MG63 (cell line): ENCODE data around the gene DPH6. TPM values are rescaled to one million over a fixed set of nuclear protein-coding genes. Genes with fewer than 3 reads are reported as not detected.

Experiments used
- DNase-seq: peaks from one replicate; pipeline ENCODE4 v3.0.0-alpha.2; 2020
- H3K27me3 ChIP-seq: fragments of 250-450 bp; sonication (Bioruptor Pico); 2 replicates; pipeline ENCODE4 v1.5.1; 2020; ENCODE audit warnings: mild to moderate bottlenecking, moderate library complexity
- H3K36me3 ChIP-seq: fragments of 250-450 bp; sonication (Bioruptor Pico); 2 replicates; pipeline ENCODE4 v1.5.1; 2020; ENCODE audit warnings: mild to moderate bottlenecking, moderate library complexity
- H3K4me3 ChIP-seq: fragments of 250-450 bp; sonication (Bioruptor Pico); 2 replicates; pipeline ENCODE4 v1.5.1; 2020; ENCODE audit warnings: mild to moderate bottlenecking, moderate library complexity
- H3K9me3 ChIP-seq: fragments of 250-450 bp; sonication (Bioruptor Pico); 2 replicates; pipeline ENCODE4 v1.5.1; 2020; ENCODE audit warnings: mild to moderate bottlenecking, moderate library complexity
- total RNA-seq: library from RNA; depleted of rRNA; stranded (reverse); fragments of >200 nt; shearing (Covaris generic); gene quantifications from 2 replicates; pipeline ENCODE4 v1.2.3, GENCODE V29; 2014; ENCODE audit warnings: low replicate concordance

The DPH6 gene
- total RNA-seq, 1 experiment from 2014 or later, result 23.2 TPM

- no peak for DNase-seq
- Histone ChIP-seq H3K27me3 (no peaks in the 10 kb centered on the region), H3K36me3 (no peaks in the 10 kb centered on the region)
These were observed 2.5 kb upstream of the DPH6 start for GRCh38 chr15:35548435-35548834.

GRCh38 chr15:35547775-35548364 lies 1.9 kb upstream of the DPH6 start:
- H3K9me3 ChIP-seq, result no peaks in the 10 kb centered on the region
- H3K27me3 ChIP-seq, result no peaks in the 10 kb centered on the region
- no peaks in the 10 kb centered on the region for H3K36me3 ChIP-seq
- no peak overlapping the region for H3K4me3 ChIP-seq
- no peak for DNase-seq

More at GRCh38 chr15:35548435-35548834, 2.5 kb upstream of the DPH6 start:
- no peaks in the 10 kb centered on the region for H3K9me3 ChIP-seq
- H3K4me3 ChIP-seq, result no peak overlapping the region

- H3K4me3 ChIP-seq, result peak overlapping the region; percentile 81
- no peaks in the 10 kb centered on the region for H3K36me3 ChIP-seq
- no peaks in the 10 kb centered on the region for H3K27me3 ChIP-seq
- peak; percentile 1 for DNase-seq
- no peaks in the 10 kb centered on the region for H3K9me3 ChIP-seq
These were observed 781 bp upstream of the DPH6 start for GRCh38 chr15:35546511-35547381.

- Histone ChIP-seq H3K9me3 (no peaks in the 10 kb centered on the region), H3K36me3 (no peaks in the 10 kb centered on the region), H3K4me3 (peak overlapping the region; percentile 81), H3K27me3 (no peaks in the 10 kb centered on the region)
- peak; percentile 57 for DNase-seq
These were observed 595 bp downstream of the DPH6 start for GRCh38 chr15:35545316-35545823.

- Histone ChIP-seq H3K27me3 (no peaks in the 10 kb centered on the region), H3K9me3 (no peaks in the 10 kb centered on the region), H3K4me3 (no peak overlapping the region), H3K36me3 (no peaks in the 10 kb centered on the region; the same call in 1 of the 2 replicates)
- no peak for DNase-seq
These were observed 5.1 kb downstream of the DPH6 start for GRCh38 chr15:35540885-35541284.

GRCh38 chr15:35540021-35540420 lies 5.9 kb downstream of the DPH6 start:
- no peaks in the 10 kb centered on the region for H3K27me3 ChIP-seq
- no peaks in the 10 kb centered on the region for H3K9me3 ChIP-seq
- DNase-seq, result no peak
- no peaks in the 10 kb centered on the region; the same call in 1 of the 2 replicates for H3K36me3 ChIP-seq
- H3K4me3 ChIP-seq, result no peak overlapping the region

- Histone ChIP-seq H3K9me3 (no peaks in the 10 kb centered on the region), H3K27me3 (no peaks in the 10 kb centered on the region), H3K36me3 (no peaks in the 10 kb centered on the region; the same call in 1 of the 2 replicates), H3K4me3 (no peak overlapping the region)
- no peak for DNase-seq
These were observed 10.5 kb downstream of the DPH6 start for GRCh38 chr15:35535365-35535916.

GRCh38 chr15:35533130-35534110 lies 12.5 kb downstream of the DPH6 start:
- H3K4me3 ChIP-seq, result no peak overlapping the region
- H3K9me3 ChIP-seq, result no peaks in the 10 kb centered on the region
- DNase-seq, result no peak

GRCh38 chr15:35530698-35531097 lies 15.3 kb downstream of the DPH6 start:
- no peak for DNase-seq
- Histone ChIP-seq H3K4me3 (no peak overlapping the region), H3K36me3 (no peaks in the 10 kb centered on the region), H3K9me3 (no peaks in the 10 kb centered on the region), H3K27me3 (no peaks in the 10 kb centered on the region)

More at GRCh38 chr15:35533130-35534110, 12.5 kb downstream of the DPH6 start:
- no peaks in the 10 kb centered on the region for H3K27me3 ChIP-seq
- H3K36me3 ChIP-seq, result no peaks in the 10 kb centered on the region

GRCh38 chr15:35529784-35530183 lies 16.2 kb downstream of the DPH6 start:
- H3K27me3 ChIP-seq, result no peaks in the 10 kb centered on the region
- no peaks in the 10 kb centered on the region for H3K36me3 ChIP-seq
- no peaks in the 10 kb centered on the region for H3K9me3 ChIP-seq
- no peak overlapping the region for H3K4me3 ChIP-seq
- DNase-seq, result no peak

- no peak for DNase-seq
- Histone ChIP-seq H3K4me3 (no peak overlapping the region), H3K36me3 (no peaks in the 10 kb centered on the region), H3K9me3 (no peaks in the 10 kb centered on the region), H3K27me3 (no peaks in the 10 kb centered on the region)
These were observed 23.9 kb downstream of the DPH6 start for GRCh38 chr15:35522061-35522460.

GRCh38 chr15:35519541-35520149 lies 26.3 kb downstream of the DPH6 start:
- H3K36me3 ChIP-seq, result no peaks in the 10 kb centered on the region
- H3K4me3 ChIP-seq, result no peak overlapping the region
- DNase-seq, result no peak
- H3K9me3 ChIP-seq, result no peaks in the 10 kb centered on the region
- H3K27me3 ChIP-seq, result no peaks in the 10 kb centered on the region

GRCh38 chr15:35519052-35519451 lies 26.9 kb downstream of the DPH6 start:
- Histone ChIP-seq H3K9me3 (no peaks in the 10 kb centered on the region), H3K27me3 (no peaks in the 10 kb centered on the region)
- no peak for DNase-seq

GRCh38 chr15:35514759-35515158 lies 31.2 kb downstream of the DPH6 start:
- H3K27me3 ChIP-seq, result no peaks in the 10 kb centered on the region
- H3K36me3 ChIP-seq, result no peaks in the 10 kb centered on the region
- DNase-seq, result no peak
- no peak overlapping the region for H3K4me3 ChIP-seq
- H3K9me3 ChIP-seq, result no peaks in the 10 kb centered on the region

More at GRCh38 chr15:35519052-35519451, 26.9 kb downstream of the DPH6 start:
- no peak overlapping the region for H3K4me3 ChIP-seq
- H3K36me3 ChIP-seq, result no peaks in the 10 kb centered on the region

- H3K4me3 ChIP-seq, result no peak overlapping the region
- H3K27me3 ChIP-seq, result no peaks in the 10 kb centered on the region
- no peaks in the 10 kb centered on the region for H3K9me3 ChIP-seq
- DNase-seq, result no peak
- H3K36me3 ChIP-seq, result no peaks in the 10 kb centered on the region
These were observed 37.9 kb downstream of the DPH6 start for GRCh38 chr15:35507932-35508638.
